Tibial nerve (tissue), 4 donors: ENCODE data around the gene PRKCE. TPM values are rescaled to one million over a fixed set of nuclear protein-coding genes. Genes with fewer than 3 reads are reported as not detected.

Source experiments
- DNase-seq, 2 donors: peaks; one replicate each; pipeline ENCODE4 v3.0.0-alpha.2; 2019; ENCODE audit warnings: low spot score in 2 of 2
- H3K27ac ChIP-seq, 4 donors: fragments of 200-600 bp; sonication (generic) in 3 of 4; one replicate each; pipeline ENCODE4 v1.5.1; 2017 to 2019; ENCODE audit warnings: mild to moderate bottlenecking in 1 of 4
- H3K27me3 ChIP-seq, 2 donors: fragments of 200-600 bp; sonication (generic) in 1 of 2; one replicate each; pipeline versions ENCODE4 v1.5.1 to v1.6.0; 2017 to 2019
- H3K36me3 ChIP-seq, 3 donors: fragments of 200-600 bp; sonication (generic); one replicate each; pipeline ENCODE4 v1.5.1; 2018 to 2019
- H3K4me1 ChIP-seq, 4 donors: fragments of 200-600 bp; sonication (generic) in 3 of 4; one replicate each; pipeline ENCODE4 v1.5.1; 2017 to 2019
- H3K4me3 ChIP-seq, 4 donors: fragments of 200-600 bp; sonication (generic) in 3 of 4; one replicate each; pipeline ENCODE4 v1.5.1; 2017 to 2019; ENCODE audit warnings: mild to moderate bottlenecking in 1 of 4, moderate library complexity in 1 of 4
- H3K9me3 ChIP-seq, 4 donors: fragments of 200-600 bp; sonication (generic) in 3 of 4; one replicate each; pipeline ENCODE4 v1.5.1; 2017 to 2019
- CTCF ChIP-seq, 5 experiments: fragments of 200-600 bp in 3 of 5; fragments of 450-650 bp in 2 of 5; sonication (generic) in 3 of 5; IDR thresholded peaks; one replicate each; pipeline ENCODE4 v1.5.1; 2016 to 2019; ENCODE audit warnings: antibody characterized with exemption in 5 of 5, mild to moderate bottlenecking in 3 of 5, moderate library complexity in 2 of 5
- EP300 ChIP-seq, 2 donors: sonication (generic); formaldehyde crosslinking; IDR thresholded peaks; one replicate each; pipeline ENCODE4 v1.6.1; 2017; ENCODE audit warnings: antibody characterized with exemption in 2 of 2, mild to moderate bottlenecking in 1 of 2
- POLR2A ChIP-seq, 2 donors: fragments of 450-650 bp; IDR thresholded peaks; one replicate each; pipeline ENCODE4 v1.6.1; 2017; ENCODE audit warnings: antibody characterized with exemption in 2 of 2, mild to moderate bottlenecking in 2 of 2, moderate library complexity in 2 of 2
- WGBS, 2 donors: methylation state at CpG; one replicate each; pipeline ENCODE4 v1.1.5; 2018; 5-methylcytosine and 5-hydroxymethylcytosine counted together
- total RNA-seq, 4 donors: library from RNA; depleted of rRNA; stranded (reverse); fragments of >200 nt; gene quantifications; one replicate each; pipeline ENCODE4 v1.1.0, GENCODE V29; 2016

The PRKCE gene
- total RNA-seq, 4 donors from 2014 or later, result 14.4 to 22.4 (median 17.9) TPM

GRCh38 chr2:46179037-46179621 is 527.7 kb downstream of the PRKCE start:
- peak overlapping the region; percentile 35 to 83 (median 68) for H3K27ac ChIP-seq
- no peaks in the 10 kb centered on the region for H3K36me3 ChIP-seq
- 26 to 36% methylated on average over 5 to 6 of the region's 6 CpGs for WGBS, 2 donors
- no peaks in the 10 kb centered on the region for H3K27me3 ChIP-seq
- H3K4me1 ChIP-seq, result peaks cover 0 to 21% (median 0%) of the 10 kb centered on the region in 4 donors
- H3K4me3 ChIP-seq, result no peak overlapping the region
- no peaks in the 10 kb centered on the region for H3K9me3 ChIP-seq
- no peak for TF ChIP-seq CTCF (IDR thresholded peaks at IDR 0.05)
- TF ChIP-seq POLR2A (IDR thresholded peaks at IDR 0.05), result peak in 1 of 2 donors; percentile 25
- TF ChIP-seq EP300 (IDR thresholded peaks at IDR 0.05), result peak in 1 of 2 donors; percentile 64
- peak; percentile 42 to 57 for DNase-seq

- Histone ChIP-seq H3K4me1 (peaks cover 0 to 12% (median 0%) of the 10 kb centered on the region in 4 donors), H3K9me3 (no peaks in the 10 kb centered on the region), H3K27me3 (no peaks in the 10 kb centered on the region), H3K27ac (peak overlapping the region in 2 of 4 donors; percentile 72 to 83), H3K4me3 (no peak overlapping the region), H3K36me3 (peaks cover 0 to 10% (median 0%) of the 10 kb centered on the region in 3 donors)
- no peak for DNase-seq
- TF ChIP-seq CTCF (IDR thresholded peaks at IDR 0.05), result no peak
- no peak for TF ChIP-seq POLR2A (IDR thresholded peaks at IDR 0.05)
- 98 to 100% methylated on average over 2 of the region's 2 CpGs for WGBS, 2 donors
Observed at GRCh38 chr2:46180189-46180588, 528.7 kb downstream of the PRKCE start.

GRCh38 chr2:46181306-46181705 is 529.8 kb downstream of the PRKCE start:
- Histone ChIP-seq H3K4me3 (no peak overlapping the region), H3K27ac (no peak overlapping the region), H3K4me1 (peaks cover 0 to 13% (median 0%) of the 10 kb centered on the region in 4 donors), H3K36me3 (peaks cover 0 to 14% (median 0%) of the 10 kb centered on the region in 3 donors), H3K27me3 (no peaks in the 10 kb centered on the region), H3K9me3 (no peaks in the 10 kb centered on the region)
- TF ChIP-seq CTCF (IDR thresholded peaks at IDR 0.05) (no peak), EP300 (IDR thresholded peaks at IDR 0.05) (no peak), POLR2A (IDR thresholded peaks at IDR 0.05) (no peak)
- no peak for DNase-seq
- 93 to 94% methylated on average over 2 of the region's 2 CpGs for WGBS, 2 donors

- H3K27ac ChIP-seq, result no peak overlapping the region
- H3K27me3 ChIP-seq, result no peaks in the 10 kb centered on the region
- TF ChIP-seq EP300 (IDR thresholded peaks at IDR 0.05), result no peak
- no peak for TF ChIP-seq POLR2A (IDR thresholded peaks at IDR 0.05)
- TF ChIP-seq CTCF (IDR thresholded peaks at IDR 0.05), result no peak
- peaks cover 0 to 14% (median 0%) of the 10 kb centered on the region in 3 donors for H3K36me3 ChIP-seq
- H3K4me3 ChIP-seq, result no peak overlapping the region
- DNase-seq, result no peak
- 94 to 95% methylated on average over 18 of the region's 18 CpGs for WGBS, 2 donors
- H3K4me1 ChIP-seq, result peaks cover 0 to 19% (median 2%) of the 10 kb centered on the region in 4 donors
- H3K9me3 ChIP-seq, result no peaks in the 10 kb centered on the region
Observed at GRCh38 chr2:46181789-46182530, 530.5 kb downstream of the PRKCE start.

GRCh38 chr2:46183426-46183825 is 532.0 kb downstream of the PRKCE start:
- 86 to 91% methylated on average over 4 of the region's 4 CpGs for WGBS, 2 donors
- Histone ChIP-seq H3K4me1 (peaks cover 0 to 33% (median 8%) of the 10 kb centered on the region in 4 donors), H3K4me3 (no peak overlapping the region), H3K27ac (no peak overlapping the region), H3K9me3 (no peaks in the 10 kb centered on the region), H3K36me3 (peaks cover 0 to 14% (median 0%) of the 10 kb centered on the region in 3 donors), H3K27me3 (no peaks in the 10 kb centered on the region)
- no peak for TF ChIP-seq POLR2A (IDR thresholded peaks at IDR 0.05)
- TF ChIP-seq CTCF (IDR thresholded peaks at IDR 0.05), result no peak
- no peak for TF ChIP-seq EP300 (IDR thresholded peaks at IDR 0.05)
- no peak for DNase-seq
